ENCODE measurements around the gene KCNK15. TPM values are rescaled to one million over a fixed set of nuclear protein-coding genes. Genes with fewer than 3 reads are reported as not detected.
A peak's percentile ranks its signal among the peaks of the same experiment; 100 is the strongest.

Gene KCNK15
- total RNA-seq, 1 experiment from 2014 or later, result not detected

DNA sequence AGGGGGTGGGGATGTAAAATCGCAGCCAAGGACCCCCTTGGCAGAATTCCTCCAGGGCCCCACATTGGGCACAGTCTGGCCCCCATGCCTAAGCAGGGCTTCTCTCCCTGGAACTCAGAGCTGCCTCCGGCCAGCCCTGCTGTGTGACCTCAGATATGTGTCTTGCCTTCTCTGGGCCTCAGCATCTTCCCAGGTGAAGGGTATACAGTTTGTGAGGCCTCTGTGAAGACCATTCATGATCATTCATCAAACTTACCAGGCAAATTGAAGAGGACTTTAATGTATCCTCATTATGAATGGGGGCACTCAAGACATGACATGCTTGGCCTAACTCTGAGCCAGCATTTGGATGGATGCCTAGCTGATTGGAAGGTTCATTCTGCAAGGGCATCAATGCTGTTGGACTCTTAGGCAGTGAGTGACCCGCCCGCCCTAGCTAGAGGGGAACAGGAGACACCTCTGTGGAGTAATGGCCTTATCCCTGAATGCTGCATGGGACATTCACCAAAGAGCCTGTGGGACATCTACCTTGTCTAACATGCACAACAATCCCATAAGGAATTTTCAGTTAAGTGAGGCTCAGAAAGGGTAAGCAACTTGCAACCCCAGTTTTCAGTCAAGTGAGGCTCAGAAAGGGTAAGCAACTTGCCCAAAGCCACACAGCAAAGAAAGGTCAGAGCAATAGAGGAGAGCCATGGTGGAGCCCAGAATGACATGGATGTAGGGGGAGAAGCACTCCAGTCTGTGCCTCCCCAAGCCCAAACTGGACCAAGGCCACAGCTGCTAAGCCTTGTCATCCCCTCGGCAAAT, 30.0 kb upstream of the KCNK15 start:
- no peak for DNase-seq (ENCODE audit: low spot score)

GRCh38 chr20:44716309-44717106, 29.2 kb upstream of the KCNK15 start:
- no peak for DNase-seq (ENCODE audit: low spot score)

DNA sequence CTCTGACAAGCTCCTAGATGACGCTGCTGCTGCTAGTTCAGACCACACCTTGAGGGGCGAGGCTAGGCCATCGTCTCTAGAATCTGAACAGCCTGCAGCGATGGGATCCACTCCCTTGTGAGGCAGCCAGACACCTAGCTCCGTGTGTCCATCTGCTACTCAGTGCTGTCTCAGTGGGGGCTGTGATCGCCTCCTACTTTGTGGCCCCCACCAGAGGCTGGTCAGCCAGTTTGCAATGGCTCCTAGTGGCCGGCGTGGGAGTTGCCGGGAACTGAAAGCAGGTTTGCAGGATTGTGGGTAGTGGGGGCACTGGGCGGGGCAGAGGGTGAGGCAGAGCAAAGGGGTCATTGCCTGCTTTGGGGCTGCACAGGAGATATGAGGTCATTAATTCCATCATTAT, 27.7 kb upstream of the KCNK15 start:
- DNase-seq (ENCODE audit: low spot score), result no peak

- no peak for DNase-seq (ENCODE audit: low spot score)
Observed at GRCh38 chr20:44719841-44720240, 25.8 kb upstream of the KCNK15 start.

GRCh38 chr20:44720621-44720996, 25.1 kb upstream of the KCNK15 start:
- peak; percentile 88 for DNase-seq (ENCODE audit: low spot score)

DNA sequence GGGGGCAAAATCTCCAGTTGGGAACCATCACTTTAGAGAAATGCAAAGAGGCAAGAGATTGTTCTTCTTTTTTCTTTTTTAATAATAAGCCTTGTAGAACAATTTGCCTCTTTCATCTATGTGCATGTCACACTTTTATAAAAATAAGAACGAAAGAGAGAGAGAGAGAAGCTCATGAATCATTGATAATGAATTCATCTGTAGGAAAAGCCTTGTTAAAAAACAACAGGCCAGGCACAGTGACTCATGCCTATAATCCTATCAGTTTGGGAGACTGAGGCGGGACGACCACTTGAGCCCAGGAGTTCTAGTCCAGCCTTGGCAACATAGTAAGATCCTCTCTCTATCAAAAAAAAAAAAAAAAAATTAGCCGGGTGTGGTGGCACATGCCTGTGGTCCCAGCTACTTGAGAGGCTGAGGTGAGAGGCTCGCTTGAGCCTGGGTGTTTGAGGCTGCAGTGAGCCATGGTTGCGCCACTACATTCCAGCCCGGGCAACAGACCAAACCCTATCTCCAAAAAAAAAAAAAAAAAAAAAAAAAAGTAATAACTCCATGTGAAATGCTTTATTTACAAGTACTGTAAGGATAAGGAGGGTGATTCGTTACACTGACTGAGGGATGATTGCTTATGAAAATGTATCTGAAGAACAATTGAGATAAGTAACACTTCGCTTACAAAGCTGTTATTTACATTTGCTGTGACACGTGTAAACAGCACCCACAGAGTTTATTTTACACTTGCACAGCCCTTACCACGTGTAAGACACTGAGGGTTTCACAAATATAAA, 24.5 kb upstream of the KCNK15 start:
- peak; percentile 79 for DNase-seq (ENCODE audit: low spot score)

- DNase-seq (ENCODE audit: low spot score), result no peak
Observed at GRCh38 chr20:44721785-44722054, 23.9 kb upstream of the KCNK15 start.

GRCh38 chr20:44722990-44723389, 22.7 kb upstream of the KCNK15 start:
- no peak for DNase-seq (ENCODE audit: low spot score)

DNA sequence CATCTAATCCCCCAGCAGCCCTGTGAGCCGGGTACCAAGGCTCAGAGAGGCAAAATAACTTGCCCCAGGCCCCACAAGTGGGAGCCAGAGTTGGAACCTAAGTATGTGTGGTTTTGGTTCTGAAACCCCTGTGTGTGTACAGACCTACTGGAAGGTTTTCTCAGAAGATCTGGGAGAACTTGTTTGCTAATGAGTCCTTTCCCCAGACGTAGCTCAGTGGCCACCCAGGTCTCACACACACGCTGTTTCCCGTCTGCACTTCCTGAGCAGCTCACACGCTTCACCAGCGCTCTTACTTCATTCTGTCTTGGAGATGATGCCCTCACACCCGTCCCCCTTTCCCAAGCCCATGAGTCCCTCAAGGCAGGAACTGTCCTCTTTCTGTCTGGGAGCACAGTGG, 22.3 kb upstream of the KCNK15 start:
- DNase-seq (ENCODE audit: low spot score), result no peak

DNA sequence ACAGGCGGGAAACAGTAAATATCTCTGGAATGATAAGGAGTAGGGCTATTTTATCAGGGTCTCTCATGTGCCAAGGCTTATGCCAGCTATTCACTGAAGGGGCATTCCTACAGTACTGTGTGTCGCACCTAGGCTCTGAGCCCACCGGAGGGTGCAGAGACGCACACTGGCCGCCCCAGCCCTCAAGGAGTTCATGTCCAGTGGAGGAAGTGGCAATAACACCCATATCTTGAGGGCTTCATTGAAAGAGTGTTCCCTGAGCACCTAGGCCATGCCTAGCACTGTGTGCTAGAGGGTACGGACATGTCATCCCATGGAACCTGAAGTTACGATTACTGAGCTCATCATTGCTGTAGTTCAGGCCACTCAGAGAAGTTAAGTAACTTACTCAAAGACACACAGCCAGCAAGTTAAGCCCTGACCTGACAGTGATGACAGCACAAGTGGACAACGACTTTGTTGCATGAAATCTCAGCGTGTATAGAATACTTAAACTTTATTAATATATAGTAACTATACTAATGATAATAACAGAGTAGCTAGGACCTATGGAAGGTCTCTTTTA, 21.8 kb upstream of the KCNK15 start:
- DNase-seq (ENCODE audit: low spot score), result no peak

DNA sequence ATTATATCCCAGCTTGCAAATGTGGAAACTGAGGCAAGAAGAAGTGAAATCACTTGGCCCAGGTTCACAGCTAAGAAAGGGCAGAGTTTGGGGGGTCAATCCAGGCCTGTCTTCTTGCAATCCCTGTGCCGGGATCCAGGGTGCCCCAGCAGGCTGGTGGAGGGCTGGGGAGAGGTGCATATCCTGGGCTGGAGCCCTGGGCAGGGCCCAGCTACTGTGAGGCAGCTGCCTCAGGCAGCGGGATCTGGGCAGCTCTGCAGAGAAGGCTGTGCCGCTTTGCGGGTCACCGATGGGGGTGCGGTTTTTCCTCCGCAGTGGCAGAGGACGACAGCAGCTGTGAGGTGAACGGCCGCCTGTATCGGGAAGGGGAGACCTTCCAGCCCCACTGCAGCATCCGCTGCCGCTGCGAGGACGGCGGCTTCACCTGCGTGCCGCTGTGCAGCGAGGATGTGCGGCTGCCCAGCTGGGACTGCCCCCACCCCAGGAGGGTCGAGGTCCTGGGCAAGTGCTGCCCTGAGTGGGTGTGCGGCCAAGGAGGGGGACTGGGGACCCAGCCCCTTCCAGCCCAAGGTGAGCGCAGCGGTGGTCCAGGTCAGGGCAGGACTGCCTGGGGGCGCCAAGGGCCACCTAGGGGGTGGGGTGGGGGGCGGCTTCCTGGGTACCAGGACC, 21.1 kb upstream of the KCNK15 start:
- no peak for DNase-seq (ENCODE audit: low spot score)

DNA sequence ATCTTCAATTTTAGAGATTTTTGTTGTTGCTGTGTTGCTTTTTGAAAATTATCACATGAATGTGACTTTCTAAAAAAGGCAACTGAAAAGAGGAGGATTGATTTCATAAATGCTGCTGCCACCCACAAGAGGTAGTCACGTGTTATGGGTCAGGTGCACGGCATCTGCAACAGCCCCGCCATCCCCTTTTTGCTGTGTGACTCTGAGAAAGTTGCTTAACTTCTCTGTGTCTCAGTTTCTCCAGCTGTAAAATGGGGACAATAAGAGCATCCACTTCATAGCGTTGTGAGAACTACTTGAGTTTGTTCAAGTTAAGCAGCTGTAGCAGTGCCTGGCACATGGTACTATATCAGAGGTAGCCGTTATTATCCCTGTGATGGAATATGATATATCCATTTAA, 19.8 kb upstream of the KCNK15 start:
- DNase-seq (ENCODE audit: low spot score), result no peak

DNA sequence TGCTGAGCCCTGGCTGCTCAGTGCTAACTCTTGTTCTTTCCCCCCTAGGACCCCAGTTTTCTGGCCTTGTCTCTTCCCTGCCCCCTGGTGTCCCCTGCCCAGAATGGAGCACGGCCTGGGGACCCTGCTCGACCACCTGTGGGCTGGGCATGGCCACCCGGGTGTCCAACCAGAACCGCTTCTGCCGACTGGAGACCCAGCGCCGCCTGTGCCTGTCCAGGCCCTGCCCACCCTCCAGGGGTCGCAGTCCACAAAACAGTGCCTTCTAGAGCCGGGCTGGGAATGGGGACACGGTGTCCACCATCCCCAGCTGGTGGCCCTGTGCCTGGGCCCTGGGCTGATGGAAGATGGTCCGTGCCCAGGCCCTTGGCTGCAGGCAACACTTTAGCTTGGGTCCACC, 18.6 kb upstream of the KCNK15 start:
- DNase-seq (ENCODE audit: low spot score), result no peak

GRCh38 chr20:44727651-44728050, 18.0 kb upstream of the KCNK15 start:
- DNase-seq (ENCODE audit: low spot score), result no peak

DNA sequence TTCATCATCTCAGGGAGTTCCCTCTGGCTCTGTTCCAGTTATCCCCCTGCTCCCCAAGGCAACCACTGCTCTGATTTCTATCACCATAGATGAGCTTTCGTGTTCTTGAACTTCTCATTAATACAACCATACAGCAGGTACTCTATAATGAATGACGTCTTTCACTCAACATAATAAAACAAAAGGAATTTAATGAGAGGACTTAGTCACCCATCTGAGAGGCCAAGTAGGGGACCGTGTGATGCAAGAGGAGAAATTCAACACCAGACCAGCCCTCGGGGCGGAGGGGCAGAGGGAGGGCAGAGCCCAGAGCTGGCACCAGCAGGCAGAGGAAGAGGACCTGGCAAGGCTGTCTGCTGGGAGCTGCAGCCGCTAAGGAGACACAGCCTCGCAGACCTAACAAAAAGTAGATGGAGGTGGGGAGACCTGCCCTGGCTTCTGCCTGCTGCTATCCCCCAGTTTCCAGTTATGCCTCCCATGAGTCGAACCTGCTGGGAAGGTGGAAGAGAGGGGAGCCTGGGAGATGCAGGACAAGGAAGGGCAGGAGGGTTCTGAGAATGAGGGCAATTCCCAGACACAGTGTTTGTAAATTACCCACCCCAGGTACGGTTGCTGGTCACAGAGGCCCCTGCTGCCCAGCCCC, 16.7 kb upstream of the KCNK15 start:
- peak; percentile 93 for DNase-seq (ENCODE audit: low spot score)

DNA sequence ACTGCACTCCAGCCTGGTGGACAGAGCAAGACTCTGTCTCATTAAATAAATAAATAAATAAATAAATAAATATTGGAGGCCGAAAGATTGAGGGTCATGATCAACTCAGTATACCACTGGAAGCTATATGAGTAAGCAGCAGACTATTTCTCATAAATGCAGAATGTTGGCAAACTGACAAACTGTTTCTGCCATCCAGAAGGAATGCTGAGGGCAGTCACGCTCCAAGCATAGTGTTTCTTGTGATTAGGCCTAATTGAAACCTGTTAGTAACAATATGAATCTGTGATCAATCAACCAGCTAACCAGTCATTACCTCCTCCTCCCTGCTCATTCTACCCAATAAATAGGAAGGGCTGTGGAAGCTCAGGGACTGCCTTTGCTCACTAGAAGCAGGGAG, 15.2 kb upstream of the KCNK15 start:
- DNase-seq (ENCODE audit: low spot score), result peak; percentile 91

DNA sequence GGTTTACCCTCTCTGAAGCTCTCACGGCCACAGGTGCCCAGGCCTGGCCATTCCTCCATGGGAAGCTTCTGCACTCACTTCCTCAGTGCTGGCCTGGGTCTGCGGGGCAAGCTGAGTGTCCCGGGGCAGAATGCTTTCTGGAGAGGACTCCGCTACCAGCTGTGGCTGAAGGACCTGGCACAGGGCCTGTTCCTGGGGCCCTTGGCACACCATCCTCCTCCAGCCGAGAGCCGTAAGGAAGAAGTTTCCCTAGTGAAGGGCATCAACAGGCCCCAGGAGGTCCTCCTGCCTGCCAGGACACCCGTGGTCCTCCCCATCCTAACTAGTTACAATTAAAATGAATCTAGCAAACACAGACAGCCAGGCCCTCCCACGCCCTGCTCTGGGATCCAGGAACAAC, 14.0 kb upstream of the KCNK15 start:
- no peak for DNase-seq (ENCODE audit: low spot score)

DNA sequence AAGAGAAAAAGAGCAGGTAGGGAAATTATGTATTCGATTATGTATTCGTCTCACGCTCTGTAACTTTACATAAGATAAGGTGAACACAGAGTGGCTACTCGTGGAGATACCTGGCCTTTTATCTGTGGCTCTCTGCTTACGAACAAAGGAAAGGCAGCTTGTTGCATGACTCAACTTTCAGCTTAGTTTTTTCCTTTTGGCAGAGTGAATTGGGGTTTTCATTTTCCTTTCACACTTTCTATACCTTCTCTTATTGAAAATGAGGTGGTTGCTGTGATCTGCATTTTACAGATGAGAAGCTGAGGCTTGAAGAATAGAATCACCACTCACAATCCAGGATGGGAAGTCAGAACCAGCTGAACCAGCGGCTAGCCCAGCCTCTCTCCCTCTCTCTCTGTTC, 13.3 kb upstream of the KCNK15 start:
- DNase-seq (ENCODE audit: low spot score), result no peak

GRCh38 chr20:44733341-44734069, 12.2 kb upstream of the KCNK15 start:
- peak; percentile 69 for DNase-seq (ENCODE audit: low spot score)

DNA sequence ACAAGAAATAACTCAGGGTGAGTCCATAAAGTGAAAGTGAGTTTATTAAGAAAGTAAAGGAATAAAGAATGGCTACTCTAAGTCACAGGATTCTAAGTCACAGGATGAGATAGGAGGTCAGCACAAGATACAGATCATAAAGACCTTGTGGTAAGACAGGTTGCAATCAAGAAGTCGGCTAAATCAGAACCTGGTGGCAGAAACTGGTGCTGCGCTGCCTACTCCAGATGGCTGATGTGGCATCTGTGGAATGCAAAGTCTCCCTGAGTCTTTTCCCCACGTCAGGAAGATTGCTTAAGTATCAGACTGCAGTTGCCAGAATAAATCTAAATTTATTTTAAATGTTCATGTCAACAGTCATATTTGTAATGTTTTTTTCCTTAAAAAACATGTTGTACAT, 10.7 kb upstream of the KCNK15 start:
- DNase-seq (ENCODE audit: low spot score), result peak; percentile 81

- no peak for DNase-seq (ENCODE audit: low spot score)
Observed at GRCh38 chr20:44735816-44736169, 9.9 kb upstream of the KCNK15 start.
